IMR-90 (cell line): ENCODE measurements around the gene DPYSL5. TPM values are rescaled to one million over a fixed set of nuclear protein-coding genes. Genes with fewer than 3 reads are reported as not detected.

Source experiments
- ATAC-seq: fragments of 200-7000 bp; cut with Tn5 transposase; 2 replicates; pipeline ENCODE4 v1.9.1; 2020; ENCODE audit warnings: low read depth, mild to moderate bottlenecking, moderate library complexity
- BruUV-seq: library from RNA; stranded (reverse); fragments of 400-500 nt; replicated peaks from 2 replicates; lab custom pipeline; 2021; lab: Mats Ljungman, UMichigan
- CTCF ChIA-PET: fragments of 300-600 bp; formaldehyde crosslinking; extraction: SDS; loops from one replicate; lab custom pipeline; 2021; ENCODE audit warnings: antibody characterized with exemption; lab: Yijun Ruan, JAX
- POLR2A ChIA-PET: fragments of 300-600 bp; sonication (Branson Sonifier 250); formaldehyde crosslinking; loops from one replicate; lab custom pipeline; 2022; ENCODE audit warnings: antibody characterized with exemption; ENCODE audit not compliant: unreplicated experiment; lab: Charles Lee
- DNase-seq: peaks from one replicate; pipeline ENCODE4 v3.0.0; 2013
- H2AFZ ChIP-seq: replicated peaks from 2 replicates; pipeline ENCODE3; 2013; ENCODE audit warnings: low read length, mild to moderate bottlenecking; ENCODE audit not compliant: poor library complexity
- H2AK5ac ChIP-seq: 2 replicates; pipeline ENCODE4 v1.6.1; 2013; ENCODE audit warnings: low read depth, low read length, inconsistent platforms
- H2AK9ac ChIP-seq: replicated peaks from 2 replicates; pipeline ENCODE3; 2013; ENCODE audit warnings: mild to moderate bottlenecking, low read depth, low read length, moderate library complexity; ENCODE audit not compliant: poor library complexity
- H2BK120ac ChIP-seq: 2 replicates; pipeline ENCODE4 v1.6.1; 2013; ENCODE audit warnings: low read depth, low read length, inconsistent platforms
- H2BK15ac ChIP-seq: 3 replicates; pipeline ENCODE4 v1.6.1; 2013; ENCODE audit warnings: low read depth, low read length, inconsistent platforms
- H2BK20ac ChIP-seq: 2 replicates; pipeline ENCODE4 v1.6.1; 2013; ENCODE audit warnings: low read depth, mild to moderate bottlenecking, inconsistent platforms, low read length, moderate library complexity
- H2BK5ac ChIP-seq: 2 replicates; pipeline ENCODE4 v1.6.1; 2013; ENCODE audit warnings: mild to moderate bottlenecking, low read depth, low read length, inconsistent platforms; ENCODE audit not compliant: poor library complexity, severe bottlenecking
- H3K14ac ChIP-seq: replicated peaks from 2 replicates; pipeline ENCODE4 v1.6.1; 2013; ENCODE audit warnings: low read depth, low read length, inconsistent platforms
- H3K18ac ChIP-seq: 2 replicates; pipeline ENCODE4 v1.6.1; 2013; ENCODE audit warnings: low read depth, low read length, control low read depth
- H3K23ac ChIP-seq: 2 replicates; pipeline ENCODE4 v1.6.1; 2013; ENCODE audit warnings: low read depth, low read length, inconsistent platforms
- H3K27ac ChIP-seq: 2 replicates; pipeline ENCODE4 v1.5.1; 2013; ENCODE audit warnings: mild to moderate bottlenecking, control low read depth, low read length; ENCODE audit not compliant: insufficient read depth
- H3K27me3 ChIP-seq: 2 replicates; pipeline ENCODE4 v1.6.1; 2013; ENCODE audit warnings: low read length; ENCODE audit not compliant: control insufficient read depth, insufficient read depth
- H3K36me3 ChIP-seq: 2 replicates; pipeline ENCODE4 v1.6.1; 2013; ENCODE audit warnings: low read length, mixed read lengths; ENCODE audit not compliant: control insufficient read depth, insufficient read depth
- H3K4ac ChIP-seq: 2 replicates; pipeline ENCODE4 v1.6.1; 2013; ENCODE audit warnings: low read depth, low read length, inconsistent platforms
- H3K4me1 ChIP-seq: 2 replicates; pipeline ENCODE4 v1.6.1; 2013; ENCODE audit warnings: low read length, mixed read lengths; ENCODE audit not compliant: control insufficient read depth, insufficient read depth
- H3K4me2 ChIP-seq: 2 replicates; pipeline ENCODE4 v1.6.1; 2013; ENCODE audit warnings: low read depth, mild to moderate bottlenecking, control low read depth, low read length, moderate library complexity
- H3K4me3 ChIP-seq: 2 replicates; pipeline ENCODE4 v1.5.1; 2013; ENCODE audit warnings: low read depth, mild to moderate bottlenecking, control low read depth, low read length, moderate library complexity; ENCODE audit not compliant: insufficient read depth
- H3K56ac ChIP-seq: 2 replicates; pipeline ENCODE4 v1.6.1; 2013; ENCODE audit warnings: low read length, inconsistent platforms; ENCODE audit not compliant: insufficient read depth; ENCODE audit errors: extremely low read depth
- H3K79me1 ChIP-seq, 2 experiments: 2 replicates each; pipeline ENCODE4 v1.6.1; 2013; ENCODE audit warnings: low read length in 2 of 2, inconsistent platforms in 1 of 2, low read depth in 1 of 2
- H3K9ac ChIP-seq: 2 replicates; pipeline ENCODE4 v1.6.1; 2013; ENCODE audit warnings: low read depth, low read length, control low read depth
- H3K9me1 ChIP-seq: 2 replicates; pipeline ENCODE4 v1.6.1; 2013; ENCODE audit warnings: low read length, inconsistent platforms; ENCODE audit not compliant: insufficient read depth
- H3K9me3 ChIP-seq: 2 replicates; pipeline ENCODE4 v1.6.1; 2013; ENCODE audit warnings: low read length; ENCODE audit not compliant: control insufficient read depth, insufficient read depth
- H4K20me1 ChIP-seq: 2 replicates; pipeline ENCODE4 v1.6.1; 2013; ENCODE audit warnings: low read length, inconsistent platforms; ENCODE audit not compliant: insufficient read depth
- H4K5ac ChIP-seq: 2 replicates; pipeline ENCODE4 v1.6.1; 2013; ENCODE audit warnings: mild to moderate bottlenecking, low read depth, low read length, control low read depth
- H4K8ac ChIP-seq, 2 experiments: 2 replicates each; pipeline ENCODE4 v1.6.1; 2013; ENCODE audit warnings: low read depth in 2 of 2, low read length in 2 of 2, control low read depth in 1 of 2, inconsistent platforms in 1 of 2
- H4K91ac ChIP-seq: 2 replicates; pipeline ENCODE4 v1.6.1; 2013; ENCODE audit warnings: low read depth, low read length, inconsistent platforms; ENCODE audit not compliant: insufficient read depth
- BHLHE40 ChIP-seq: fragments of 150-350 bp; IDR thresholded peaks from 2 replicates; pipeline ENCODE4 v1.6.1; 2016; ENCODE audit warnings: mild to moderate bottlenecking, low read depth, low read length
- CEBPB ChIP-seq: IDR thresholded peaks from 2 replicates; pipeline ENCODE4 v1.6.1; 2012; ENCODE audit warnings: low read depth, low read length, improper control_type of control experiment
- CHD1 ChIP-seq: IDR thresholded peaks from 2 replicates; pipeline ENCODE4 v1.6.1; 2012; ENCODE audit warnings: low read depth, low read length, improper control_type of control experiment
- CTCF ChIP-seq: conservative IDR thresholded peaks from 2 replicates; pipeline ENCODE4 v1.5.1; 2012; ENCODE audit warnings: mild to moderate bottlenecking, low read depth, low read length, improper control_type of control experiment
- ELK1 ChIP-seq: fragments of 150-350 bp; IDR thresholded peaks from 2 replicates; pipeline ENCODE4 v1.6.1; 2016; ENCODE audit warnings: low read depth, mild to moderate bottlenecking, low read length, moderate library complexity, borderline replicate concordance
- FOS ChIP-seq: fragments of 150-350 bp; IDR thresholded peaks from 2 replicates; pipeline ENCODE4 v1.6.1; 2016; ENCODE audit warnings: low read depth, low read length
- MAFK ChIP-seq: IDR thresholded peaks from 2 replicates; pipeline ENCODE4 v1.6.1; 2012; ENCODE audit warnings: low read depth, low read length, improper control_type of control experiment
- MAZ ChIP-seq: IDR thresholded peaks from 2 replicates; pipeline ENCODE4 v1.6.1; 2012; ENCODE audit warnings: low read depth, mild to moderate bottlenecking, low read length, improper control_type of control experiment, moderate library complexity, borderline replicate concordance
- MXI1 ChIP-seq: IDR thresholded peaks from 2 replicates; pipeline ENCODE4 v1.6.1; 2012; ENCODE audit warnings: low read depth, mild to moderate bottlenecking, low read length, moderate library complexity, borderline replicate concordance
- NFE2L2 ChIP-seq: fragments of 150-350 bp; IDR thresholded peaks from 2 replicates; pipeline ENCODE4 v1.6.1; 2016; ENCODE audit warnings: low read depth, mild to moderate bottlenecking, low read length
- POLR2A ChIP-seq: IDR thresholded peaks from 2 replicates; pipeline ENCODE4 v1.6.1; 2012; ENCODE audit warnings: mild to moderate bottlenecking, low read depth, low read length
- RAD21 ChIP-seq: IDR thresholded peaks from 2 replicates; pipeline ENCODE4 v1.6.1; 2012; ENCODE audit warnings: low read length, improper control_type of control experiment
- RCOR1 ChIP-seq: IDR thresholded peaks from 2 replicates; pipeline ENCODE4 v1.6.1; 2012; ENCODE audit warnings: mild to moderate bottlenecking, low read length, improper control_type of control experiment; ENCODE audit not compliant: insufficient replicate concordance
- RFX5 ChIP-seq: IDR thresholded peaks from 2 replicates; pipeline ENCODE4 v1.8.0; 2012; ENCODE audit warnings: low read depth, mild to moderate bottlenecking, low read length, moderate library complexity
- SMC3 ChIP-seq: fragments of 150-350 bp; IDR thresholded peaks from 2 replicates; pipeline ENCODE4 v1.6.1; 2016; ENCODE audit warnings: low read depth, mild to moderate bottlenecking, antibody characterized with exemption, low read length, moderate library complexity
- USF2 ChIP-seq: fragments of 150-350 bp; IDR thresholded peaks from 2 replicates; pipeline ENCODE4 v1.6.1; 2017; ENCODE audit warnings: mild to moderate bottlenecking, antibody characterized with exemption, low read length, low read depth
- WGBS, 2 experiments: methylation state at CpG; one replicate each; pipeline versions ENCODE4 v1.1.5 to v1.1.7; 2013; ENCODE audit warnings: missing lambda C conversion rate in 2 of 2; ENCODE audit not compliant: insufficient read length in 1 of 2; ENCODE audit errors: extremely low coverage in 2 of 2; 5-methylcytosine and 5-hydroxymethylcytosine counted together
- dilution Hi-C: fragments of 300-500 bp; cut with HindIII; formaldehyde crosslinking; loops from one replicate; pipeline ENCODE4 v1.14.3; 2018; ENCODE audit warnings: low sequenced_read_pairs; ENCODE audit not compliant: unreplicated experiment
- in situ Hi-C: fragments of 300-500 bp; cut with MboI; formaldehyde crosslinking; loops from 3 replicates; pipeline ENCODE4 v1.14.3; 2019; ENCODE audit warnings: low sequenced_read_pairs, inconsistent platforms, mixed read lengths
- intact Hi-C: fragments of 100-400 bp; cut with micrococcal nuclease; formaldehyde crosslinking; loops from 2 replicates; pipeline ENCODE4 v1.10.0; 2022
- polyA plus RNA-seq, 3 experiments: library from polyadenylated mRNA; depleted of rRNA; stranded (reverse); fragments of >200 nt; gene quantifications; 2 replicates each; pipeline ENCODE4 v1.2.3, GENCODE V29; 2012; ENCODE audit warnings: low replicate concordance in 1 of 3
- total RNA-seq: library from RNA; depleted of rRNA; stranded (reverse); fragments of >200 nt; gene quantifications from 2 replicates; pipeline ENCODE4 v1.2.3, GENCODE V29; 2012

The DPYSL5 gene
- total and polyA plus RNA-seq, 2 of the 4 experiments (the other 2 are of a cell fraction), result not detected

GRCh38 chr2:26861610-26862224, 13.8 kb downstream of the DPYSL5 start:
- TF ChIP-seq RFX5 (no peak), CTCF (no peak), CHD1 (no peak), BHLHE40 (no peak), POLR2A (no peak), FOS (no peak), MAFK (no peak), SMC3 (no peak), ELK1 (no peak), NFE2L2 (no peak), MAZ (no peak), CEBPB (no peak), RAD21 (no peak), RCOR1 (no peak), MXI1 (no peak), USF2 (no peak)
- POLR2A ChIA-PET, result interaction anchor here (0.6 kb wide), 1 partner anchor 10 kb away, joined by 3 read pairs; no protein-coding TSS in a partner anchor
- H3K56ac ChIP-seq, result no peak overlapping the region
- H2AFZ ChIP-seq, result no peak overlapping the region
- H3K27ac ChIP-seq, result no peak overlapping the region
- CTCF ChIA-PET, result interaction anchor here (0.8 kb wide), 1 partner anchor 251 kb away, joined by 3 read pairs; no protein-coding TSS in a partner anchor
- no peak overlapping the region for H3K9ac ChIP-seq
- H2BK5ac ChIP-seq, result no peak overlapping the region
- H3K27me3 ChIP-seq, result peaks cover 40% of the 10 kb centered on the region
- H3K23ac ChIP-seq, result no peak overlapping the region
- ATAC-seq, result no peak
- H3K14ac ChIP-seq, result no peak overlapping the region
- H2BK20ac ChIP-seq, result no peak overlapping the region
- intact Hi-C loops, result loop anchor here (5.0 kb wide), 1 partner anchor 41 kb away; no protein-coding TSS in a partner anchor
- H3K4me3 ChIP-seq, result no peak overlapping the region
- H4K20me1 ChIP-seq, result no peaks in the 10 kb centered on the region
- no peak overlapping the region for H2AK9ac ChIP-seq
- in situ Hi-C loops, result no loop called here
- no peak overlapping the region for H4K8ac ChIP-seq
- dilution Hi-C loops, result no loop called here
- no peaks in the 10 kb centered on the region for H3K36me3 ChIP-seq
- no peak overlapping the region for H3K4ac ChIP-seq
- no peaks in the 10 kb centered on the region for H3K9me3 ChIP-seq
- no peaks in the 10 kb centered on the region for H3K79me1 ChIP-seq
- no peaks in the 10 kb centered on the region for H3K4me1 ChIP-seq
- H3K18ac ChIP-seq, result no peak overlapping the region
- no peak for DNase-seq
- no CpG with 5 or more reads among the region's 2 CpGs for WGBS, 2 experiments
- no TSS peak for BruUV-seq
- H2AK5ac ChIP-seq, result no peak overlapping the region
- H3K9me1 ChIP-seq, result no peaks in the 10 kb centered on the region
- H4K91ac ChIP-seq, result no peak overlapping the region
- H2BK15ac ChIP-seq, result no peak overlapping the region
- H3K4me2 ChIP-seq, result no peak overlapping the region
- H4K5ac ChIP-seq, result no peak overlapping the region
- no peak overlapping the region for H2BK120ac ChIP-seq
